ENCODE results near the gene NF2. TPM values are rescaled to one million over a fixed set of nuclear protein-coding genes. Genes with fewer than 3 reads are reported as not detected.

NF2 gene
- total and polyA plus RNA-seq, 2 donors, result 7.0 to 22.2 TPM

- 79% methylated on average over 19 of the region's 19 CpGs for WGBS
- peaks cover 3 to 42% of the 10 kb centered on the region in 2 donors for H3K36me3 ChIP-seq (ENCODE audit: control insufficient read depth in 2 of 2, insufficient read depth in 2 of 2, low read length in 1 of 2)
- peaks cover 0 to 2% of the 10 kb centered on the region in 2 donors for H3K4me1 ChIP-seq (ENCODE audit: control insufficient read depth in 2 of 2, insufficient read depth in 2 of 2, low read length in 2 of 2)
- H3K27ac ChIP-seq (ENCODE audit: low read depth in 1 of 2, low read length in 1 of 2), result no peak overlapping the region
- no peaks in the 10 kb centered on the region for H3K9me3 ChIP-seq (ENCODE audit: control insufficient read depth in 2 of 2, insufficient read depth in 1 of 2, low read length in 1 of 2)
- DNase-seq (ENCODE audit: low read depth in 6 of 9, low spot score in 9 of 9), result peak in 1 of 9 donors; percentile 5
- no peaks in the 10 kb centered on the region for H3K27me3 ChIP-seq (ENCODE audit: control insufficient read depth in 2 of 2, insufficient read depth in 1 of 2, low read length in 1 of 2)
- H3K4me3 ChIP-seq (ENCODE audit: low read length in 2 of 2), result no peak overlapping the region
These were observed 130.1 kb downstream of the NF2 start for GRCh38 chr22:29733362-29734201.

- H3K27ac ChIP-seq (ENCODE audit: low read depth in 1 of 2, low read length in 1 of 2), result no peak overlapping the region
- WGBS, result 94% methylated on average over 8 of the region's 8 CpGs
These were observed 131.0 kb downstream of the NF2 start for GRCh38 chr22:29734406-29734805.

GRCh38 chr22:29734838-29735237 is 131.4 kb downstream of the NF2 start:
- Histone ChIP-seq H3K4me3 (ENCODE audit: low read length in 2 of 2) (no peak overlapping the region), H3K27me3 (ENCODE audit: control insufficient read depth in 2 of 2, insufficient read depth in 1 of 2, low read length in 1 of 2) (no peaks in the 10 kb centered on the region), H3K27ac (ENCODE audit: low read depth in 1 of 2, low read length in 1 of 2) (no peak overlapping the region), H3K36me3 (ENCODE audit: control insufficient read depth in 2 of 2, insufficient read depth in 2 of 2, low read length in 1 of 2) (peaks cover 12 to 52% of the 10 kb centered on the region in 2 donors), H3K9me3 (ENCODE audit: control insufficient read depth in 2 of 2, insufficient read depth in 1 of 2, low read length in 1 of 2) (no peaks in the 10 kb centered on the region), H3K4me1 (ENCODE audit: control insufficient read depth in 2 of 2, insufficient read depth in 2 of 2, low read length in 2 of 2) (peaks cover 0 to 2% of the 10 kb centered on the region in 2 donors)
- WGBS, result 96% methylated on average over 9 of the region's 9 CpGs
- DNase-seq (ENCODE audit: low read depth in 6 of 9, low spot score in 9 of 9), result no peak

More at GRCh38 chr22:29734406-29734805, 131.0 kb downstream of the NF2 start:
- DNase-seq (ENCODE audit: low read depth in 6 of 9, low spot score in 9 of 9), result no peak
- Histone ChIP-seq H3K4me3 (ENCODE audit: low read length in 2 of 2) (no peak overlapping the region), H3K36me3 (ENCODE audit: control insufficient read depth in 2 of 2, insufficient read depth in 2 of 2, low read length in 1 of 2) (peaks cover 8 to 49% of the 10 kb centered on the region in 2 donors), H3K4me1 (ENCODE audit: control insufficient read depth in 2 of 2, insufficient read depth in 2 of 2, low read length in 2 of 2) (peaks cover 0 to 2% of the 10 kb centered on the region in 2 donors), H3K27me3 (ENCODE audit: control insufficient read depth in 2 of 2, insufficient read depth in 1 of 2, low read length in 1 of 2) (no peaks in the 10 kb centered on the region), H3K9me3 (ENCODE audit: control insufficient read depth in 2 of 2, insufficient read depth in 1 of 2, low read length in 1 of 2) (no peaks in the 10 kb centered on the region)

GRCh38 chr22:29735416-29735815 is 132.0 kb downstream of the NF2 start:
- 90% methylated on average over 1 of the region's 1 CpG for WGBS
- DNase-seq (ENCODE audit: low read depth in 6 of 9, low spot score in 9 of 9), result no peak
- peaks cover 16 to 52% of the 10 kb centered on the region in 2 donors for H3K36me3 ChIP-seq (ENCODE audit: control insufficient read depth in 2 of 2, insufficient read depth in 2 of 2, low read length in 1 of 2)

GRCh38 chr22:29737251-29738117 is 134.1 kb downstream of the NF2 start:
- DNase-seq (ENCODE audit: low read depth in 6 of 9, low spot score in 9 of 9), result no peak
- peaks cover 24 to 54% of the 10 kb centered on the region in 2 donors for H3K36me3 ChIP-seq (ENCODE audit: control insufficient read depth in 2 of 2, insufficient read depth in 2 of 2, low read length in 1 of 2)
- H3K27ac ChIP-seq (ENCODE audit: low read depth in 1 of 2, low read length in 1 of 2), result no peak overlapping the region
- H3K9me3 ChIP-seq (ENCODE audit: control insufficient read depth in 2 of 2, insufficient read depth in 1 of 2, low read length in 1 of 2), result no peaks in the 10 kb centered on the region
- H3K4me1 ChIP-seq (ENCODE audit: control insufficient read depth in 2 of 2, insufficient read depth in 2 of 2, low read length in 2 of 2), result peaks cover 7 to 15% of the 10 kb centered on the region in 2 donors
- no peaks in the 10 kb centered on the region for H3K27me3 ChIP-seq (ENCODE audit: control insufficient read depth in 2 of 2, insufficient read depth in 1 of 2, low read length in 1 of 2)
- 96% methylated on average over 22 of the region's 22 CpGs for WGBS
- H3K4me3 ChIP-seq (ENCODE audit: low read length in 2 of 2), result no peak overlapping the region

More at GRCh38 chr22:29735416-29735815, 132.0 kb downstream of the NF2 start:
- H3K4me1 ChIP-seq (ENCODE audit: control insufficient read depth in 2 of 2, insufficient read depth in 2 of 2, low read length in 2 of 2), result peaks cover 0 to 2% of the 10 kb centered on the region in 2 donors
- H3K27me3 ChIP-seq (ENCODE audit: control insufficient read depth in 2 of 2, insufficient read depth in 1 of 2, low read length in 1 of 2), result no peaks in the 10 kb centered on the region
- H3K4me3 ChIP-seq (ENCODE audit: low read length in 2 of 2), result no peak overlapping the region
- H3K9me3 ChIP-seq (ENCODE audit: control insufficient read depth in 2 of 2, insufficient read depth in 1 of 2, low read length in 1 of 2), result no peaks in the 10 kb centered on the region
- no peak overlapping the region for H3K27ac ChIP-seq (ENCODE audit: low read depth in 1 of 2, low read length in 1 of 2)

GRCh38 chr22:29738118-29738815 is 134.8 kb downstream of the NF2 start:
- 97% methylated on average over 15 of the region's 15 CpGs for WGBS
- Histone ChIP-seq H3K9me3 (ENCODE audit: control insufficient read depth in 2 of 2, insufficient read depth in 1 of 2, low read length in 1 of 2) (no peaks in the 10 kb centered on the region), H3K4me1 (ENCODE audit: control insufficient read depth in 2 of 2, insufficient read depth in 2 of 2, low read length in 2 of 2) (peaks cover 9 to 22% of the 10 kb centered on the region in 2 donors), H3K4me3 (ENCODE audit: low read length in 2 of 2) (no peak overlapping the region), H3K27ac (ENCODE audit: low read depth in 1 of 2, low read length in 1 of 2) (no peak overlapping the region), H3K27me3 (ENCODE audit: control insufficient read depth in 2 of 2, insufficient read depth in 1 of 2, low read length in 1 of 2) (no peaks in the 10 kb centered on the region), H3K36me3 (ENCODE audit: control insufficient read depth in 2 of 2, insufficient read depth in 2 of 2, low read length in 1 of 2) (peaks cover 24 to 49% of the 10 kb centered on the region in 2 donors)
- no peak for DNase-seq (ENCODE audit: low read depth in 6 of 9, low spot score in 9 of 9)

- 96% methylated on average over 17 of the region's 17 CpGs for WGBS
- Histone ChIP-seq H3K36me3 (ENCODE audit: control insufficient read depth in 2 of 2, insufficient read depth in 2 of 2, low read length in 1 of 2) (peaks cover 24 to 45% of the 10 kb centered on the region in 2 donors), H3K4me3 (ENCODE audit: low read length in 2 of 2) (no peak overlapping the region), H3K27me3 (ENCODE audit: control insufficient read depth in 2 of 2, insufficient read depth in 1 of 2, low read length in 1 of 2) (no peaks in the 10 kb centered on the region), H3K9me3 (ENCODE audit: control insufficient read depth in 2 of 2, insufficient read depth in 1 of 2, low read length in 1 of 2) (no peaks in the 10 kb centered on the region), H3K27ac (ENCODE audit: low read depth in 1 of 2, low read length in 1 of 2) (no peak overlapping the region), H3K4me1 (ENCODE audit: control insufficient read depth in 2 of 2, insufficient read depth in 2 of 2, low read length in 2 of 2) (peaks cover 9 to 20% of the 10 kb centered on the region in 2 donors)
- DNase-seq (ENCODE audit: low read depth in 6 of 9, low spot score in 9 of 9), result no peak
These were observed 136.0 kb downstream of the NF2 start for GRCh38 chr22:29739346-29739875.

GRCh38 chr22:29740216-29740615 is 136.8 kb downstream of the NF2 start:
- WGBS, result over 99% methylated on average over 5 of the region's 5 CpGs
- DNase-seq (ENCODE audit: low read depth in 6 of 9, low spot score in 9 of 9), result no peak
- Histone ChIP-seq H3K4me1 (ENCODE audit: control insufficient read depth in 2 of 2, insufficient read depth in 2 of 2, low read length in 2 of 2) (peaks cover 9 to 20% of the 10 kb centered on the region in 2 donors), H3K36me3 (ENCODE audit: control insufficient read depth in 2 of 2, insufficient read depth in 2 of 2, low read length in 1 of 2) (peaks cover 24 to 40% of the 10 kb centered on the region in 2 donors), H3K27me3 (ENCODE audit: control insufficient read depth in 2 of 2, insufficient read depth in 1 of 2, low read length in 1 of 2) (no peaks in the 10 kb centered on the region), H3K27ac (ENCODE audit: low read depth in 1 of 2, low read length in 1 of 2) (no peak overlapping the region), H3K4me3 (ENCODE audit: low read length in 2 of 2) (no peak overlapping the region), H3K9me3 (ENCODE audit: control insufficient read depth in 2 of 2, insufficient read depth in 1 of 2, low read length in 1 of 2) (no peaks in the 10 kb centered on the region)

Measured in thymus (tissue), 11 donors.